HG03097 (cell line): ENCODE data around the gene LGALS1.
A peak's percentile ranks its signal among the peaks of the same experiment; 100 is the strongest.

Experiments
- ATAC-seq: cut with Tn5 transposase; IDR thresholded peaks from one replicate; pipeline ENCODE4 v1.9.1; 2021; ENCODE audit not compliant: unreplicated experiment, low FRiP score

LGALS1 gene

DNA sequence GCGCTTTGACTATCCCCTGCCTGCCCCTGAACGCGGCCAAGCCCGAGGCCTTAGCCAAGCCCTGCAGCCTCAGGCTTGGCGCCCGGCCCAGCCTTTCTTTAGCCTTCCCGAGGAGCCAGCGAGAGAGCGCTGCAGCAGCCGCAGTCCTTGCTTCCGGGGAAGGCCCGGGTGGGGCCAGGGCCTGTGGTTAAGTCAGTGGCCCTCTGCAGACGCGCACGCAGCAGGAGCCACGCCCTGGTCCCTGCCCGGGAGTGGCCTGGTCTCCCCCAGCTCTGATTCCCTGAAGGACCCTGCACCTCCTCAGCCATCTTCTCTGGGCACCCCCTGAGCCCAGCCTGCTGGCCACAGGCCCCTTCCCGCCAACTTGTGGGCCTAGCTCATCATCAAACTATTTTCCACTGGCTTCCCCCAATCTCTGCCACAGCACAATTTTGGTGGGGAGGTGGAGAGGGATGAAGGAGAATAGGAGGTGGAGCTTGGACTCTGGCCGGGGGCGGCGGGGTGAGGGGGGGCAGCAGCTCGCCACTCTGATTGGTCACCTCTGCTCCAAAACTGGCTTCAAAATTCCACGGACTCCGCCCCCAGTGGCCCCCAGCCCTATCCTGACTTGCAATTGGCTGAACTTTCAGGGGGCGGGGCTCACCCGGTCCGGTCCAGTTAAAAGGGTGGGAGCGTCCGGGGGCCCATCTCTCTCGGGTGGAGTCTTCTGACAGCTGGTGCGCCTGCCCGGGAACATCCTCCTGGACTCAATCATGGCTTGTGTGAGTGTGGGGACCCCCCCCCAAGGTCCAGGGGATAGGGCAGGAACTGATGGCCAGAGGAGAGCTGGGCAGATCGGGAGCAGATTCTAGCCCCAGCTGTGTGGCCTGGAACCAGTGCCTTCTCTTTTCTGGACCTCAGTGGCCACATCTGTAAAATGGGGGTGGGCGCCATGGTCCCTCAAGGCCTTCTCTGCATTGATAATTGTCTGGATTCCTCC, at the start of gene LGALS1:
Gene LGALS1, plus strand, starts transcription at position 686 of the 979 bp plus-strand sequence. Its CDS starts 67 bp downstream, at position 753.
- ATAC-seq = peak; percentile 31

DNA sequence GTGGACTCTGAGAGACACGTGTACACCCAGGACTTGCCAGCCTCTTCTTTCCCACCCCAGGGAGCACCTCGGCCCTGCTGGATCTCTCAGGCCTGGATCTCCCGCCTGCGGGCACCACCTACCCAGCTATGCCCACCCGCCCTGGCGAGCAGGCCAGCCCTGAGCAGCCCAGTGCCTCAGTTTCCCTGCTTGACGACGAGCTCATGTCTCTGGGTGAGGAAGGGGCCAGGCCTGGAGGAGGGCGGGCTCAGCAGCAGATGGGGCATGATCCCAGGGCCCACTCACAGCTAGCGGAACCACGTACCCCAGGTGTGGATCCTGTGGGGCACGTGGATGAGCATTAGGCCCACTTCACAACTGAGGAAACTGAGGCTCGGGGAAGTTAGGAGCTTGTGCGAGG, 49.7 kb upstream of the LGALS1 start:
- no peak for ATAC-seq

DNA sequence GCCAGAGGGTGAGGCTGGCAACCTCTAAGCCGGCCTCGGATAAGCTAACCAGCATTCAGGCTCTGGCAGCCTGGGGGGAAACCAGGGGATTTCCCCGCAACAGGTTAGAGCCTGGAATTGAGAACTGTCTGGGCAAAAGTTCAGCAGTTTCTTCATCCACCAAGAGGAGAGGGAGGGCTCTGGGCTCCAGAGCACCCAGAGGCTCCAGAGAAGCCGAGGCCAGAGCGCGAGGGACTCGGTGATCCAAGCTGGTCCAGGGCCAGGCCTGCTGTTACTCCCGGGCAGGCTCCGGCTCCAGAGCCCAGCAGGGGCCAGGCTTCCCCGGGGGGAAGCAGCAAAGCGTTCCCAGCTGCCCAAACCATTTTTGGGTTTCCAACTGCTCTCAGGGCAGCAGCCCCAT, 49.3 kb upstream of the LGALS1 start:
- no peak for ATAC-seq

DNA sequence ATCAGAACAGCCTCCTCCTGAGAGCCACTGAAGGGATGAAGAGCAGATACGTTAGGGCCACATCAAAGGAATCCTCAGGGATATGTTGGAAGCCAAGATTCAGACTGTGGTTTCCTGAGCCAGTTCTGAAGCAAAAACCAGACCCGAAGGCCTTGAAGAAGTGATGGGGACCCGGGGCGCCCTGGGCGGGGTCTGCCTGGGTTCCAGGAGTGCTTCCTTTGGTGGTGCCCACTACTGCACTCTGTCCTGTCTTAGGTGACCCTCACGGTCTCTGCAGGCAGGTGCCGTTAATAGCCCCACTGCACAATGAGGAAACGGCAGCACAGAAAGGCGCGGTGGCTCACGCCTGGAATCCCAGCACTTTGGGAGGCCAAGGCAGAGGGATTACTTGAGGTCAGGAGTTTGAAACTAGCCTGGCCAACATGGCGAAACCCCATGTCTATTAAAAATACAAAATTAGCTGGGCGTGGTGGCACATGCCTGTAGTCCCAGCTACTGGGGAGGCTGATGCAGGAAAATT, 48.8 kb upstream of the LGALS1 start:
- no peak for ATAC-seq

DNA sequence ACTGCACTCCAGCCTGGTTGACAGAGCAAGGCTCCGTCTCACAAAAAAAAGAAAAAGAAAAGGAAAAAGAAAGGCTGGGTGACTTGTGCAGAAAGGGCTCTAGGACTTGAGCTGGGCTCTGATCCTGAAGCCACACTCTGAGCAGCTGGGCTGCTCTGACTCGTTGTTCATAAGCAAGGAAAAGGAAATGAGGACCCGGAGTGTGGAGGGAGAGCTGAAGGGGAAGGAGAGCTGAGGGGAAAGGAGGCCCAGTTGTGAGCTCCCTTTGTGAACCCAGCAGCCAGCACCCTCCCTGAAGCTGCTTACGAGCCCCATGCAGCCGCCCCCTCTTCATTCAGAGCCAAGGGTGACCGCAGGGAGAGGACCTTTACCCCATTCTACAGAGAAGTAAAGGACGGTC, 48.3 kb upstream of the LGALS1 start:
- ATAC-seq = no peak

DNA sequence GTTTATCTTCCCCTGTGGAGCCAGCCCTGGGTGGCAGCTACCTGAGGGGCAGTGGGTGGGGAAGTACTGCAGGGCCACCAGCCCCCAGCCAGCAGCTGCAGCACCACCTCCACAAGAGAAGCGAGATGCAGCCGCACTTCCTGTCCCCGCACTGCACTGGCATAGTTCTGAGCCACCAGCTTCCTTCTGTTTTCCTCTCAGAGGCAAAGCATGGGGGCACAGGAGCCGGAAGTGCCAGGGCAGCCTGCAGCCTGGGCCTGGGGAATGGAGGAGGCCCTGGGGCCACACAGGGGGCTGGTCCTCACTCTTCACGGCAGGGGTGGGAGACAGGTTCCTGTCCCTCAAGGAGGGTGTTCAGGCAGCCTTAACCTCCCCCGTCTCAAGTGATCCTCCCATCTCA, 47.9 kb upstream of the LGALS1 start:
- ATAC-seq = no peak

DNA sequence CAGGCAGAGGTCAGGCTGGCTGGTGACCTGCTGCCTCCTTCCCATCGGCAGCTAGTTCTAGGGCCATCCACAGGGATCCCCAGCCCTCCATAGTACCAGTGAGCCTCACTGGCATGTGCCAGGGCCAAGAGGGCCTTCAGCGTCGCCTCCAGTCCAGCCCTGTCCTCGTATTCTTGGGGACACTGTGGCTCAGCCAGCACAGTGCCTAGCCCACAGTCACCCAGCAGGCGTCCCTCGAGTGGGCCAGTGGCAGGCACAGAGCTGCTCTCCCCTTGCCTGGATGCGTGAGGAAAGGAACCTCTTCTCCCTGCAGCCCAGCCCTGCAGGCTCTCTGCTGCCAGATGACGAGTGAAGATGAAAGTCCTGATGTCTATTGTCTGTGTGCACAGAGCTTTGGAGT, 46.6 kb upstream of the LGALS1 start:
- no peak for ATAC-seq

DNA sequence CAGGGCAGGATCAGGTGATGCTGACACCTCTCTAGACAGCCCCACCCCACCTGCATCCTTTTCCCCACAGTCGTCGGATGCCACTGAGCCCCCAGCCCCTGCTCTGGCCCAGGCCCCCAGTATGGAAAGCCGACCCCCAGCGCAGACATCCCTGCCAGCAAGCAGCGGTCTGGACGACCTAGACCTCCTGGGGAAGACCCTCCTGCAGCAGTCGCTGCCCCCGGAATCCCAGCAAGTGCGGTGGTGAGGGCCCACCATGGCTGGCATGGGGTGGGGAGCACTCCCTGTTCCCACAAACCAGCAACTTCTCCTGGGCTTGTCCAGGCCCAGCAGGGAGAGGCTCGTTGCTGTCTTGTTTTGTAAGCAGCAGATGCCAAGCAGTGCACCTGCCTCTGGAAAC, 45.5 kb upstream of the LGALS1 start:
- ATAC-seq = no peak

DNA sequence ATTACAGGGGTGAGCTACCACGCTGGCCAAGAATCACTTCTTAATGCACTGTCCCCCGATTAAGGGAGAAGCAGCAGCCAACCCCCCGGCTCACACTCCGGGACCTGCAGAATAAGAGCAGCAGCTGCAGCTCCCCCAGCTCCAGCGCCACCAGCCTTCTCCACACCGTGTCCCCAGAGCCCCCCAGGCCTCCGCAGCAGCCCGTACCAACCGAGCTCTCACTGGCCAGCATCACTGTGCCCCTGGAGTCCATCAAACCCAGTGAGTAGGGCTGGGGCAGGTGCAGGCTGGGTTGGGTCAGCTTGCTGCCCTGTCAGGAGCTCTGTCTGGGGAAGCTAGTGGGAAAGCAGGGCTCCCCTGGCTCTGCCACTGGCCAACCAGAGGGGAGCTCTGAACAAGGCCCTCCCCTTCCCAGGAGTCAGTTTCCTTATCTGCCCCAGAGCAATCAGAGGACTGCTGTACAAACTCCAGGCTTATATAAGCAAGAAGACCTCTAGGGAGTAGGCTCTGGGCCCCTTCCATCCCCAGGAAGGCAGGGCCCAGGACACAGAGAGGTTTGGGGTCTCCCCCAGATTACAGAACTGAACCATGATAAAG, 44.5 kb upstream of the LGALS1 start:
- ATAC-seq = no peak

DNA sequence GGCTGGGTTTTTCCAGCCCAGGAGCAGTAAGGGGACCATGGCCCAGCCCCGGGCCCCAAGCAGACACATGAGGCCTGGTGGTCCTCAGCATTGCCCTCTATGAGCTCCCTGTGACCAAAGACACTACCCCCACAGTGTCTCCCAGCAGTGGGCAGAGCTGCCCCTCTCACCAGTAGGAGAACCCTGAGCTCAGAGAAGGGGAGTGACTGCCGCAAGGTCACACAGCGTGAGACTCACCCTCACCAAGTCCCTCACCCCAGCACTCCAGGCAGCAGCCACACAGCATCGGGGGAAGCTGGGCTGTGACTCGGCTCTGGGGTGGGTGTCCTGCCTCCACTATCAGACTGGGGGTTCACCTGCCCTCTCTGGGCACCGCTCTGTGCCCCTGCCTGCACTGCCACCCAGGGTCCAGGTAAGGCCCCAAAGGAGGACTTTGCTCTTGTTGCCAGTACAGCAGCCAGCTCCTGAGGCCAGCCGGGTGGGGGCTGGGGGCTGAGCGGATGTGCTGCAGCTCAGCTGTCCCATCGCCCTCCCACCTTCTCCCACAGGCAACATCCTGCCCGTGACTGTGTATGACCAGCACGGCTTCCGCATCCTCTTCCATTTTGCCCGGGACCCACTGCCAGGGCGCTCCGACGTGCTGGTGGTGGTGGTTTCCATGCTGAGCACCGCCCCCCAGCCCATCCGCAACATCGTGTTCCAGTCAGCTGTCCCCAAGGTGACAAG, 43.8 kb upstream of the LGALS1 start:
- no peak for ATAC-seq

DNA sequence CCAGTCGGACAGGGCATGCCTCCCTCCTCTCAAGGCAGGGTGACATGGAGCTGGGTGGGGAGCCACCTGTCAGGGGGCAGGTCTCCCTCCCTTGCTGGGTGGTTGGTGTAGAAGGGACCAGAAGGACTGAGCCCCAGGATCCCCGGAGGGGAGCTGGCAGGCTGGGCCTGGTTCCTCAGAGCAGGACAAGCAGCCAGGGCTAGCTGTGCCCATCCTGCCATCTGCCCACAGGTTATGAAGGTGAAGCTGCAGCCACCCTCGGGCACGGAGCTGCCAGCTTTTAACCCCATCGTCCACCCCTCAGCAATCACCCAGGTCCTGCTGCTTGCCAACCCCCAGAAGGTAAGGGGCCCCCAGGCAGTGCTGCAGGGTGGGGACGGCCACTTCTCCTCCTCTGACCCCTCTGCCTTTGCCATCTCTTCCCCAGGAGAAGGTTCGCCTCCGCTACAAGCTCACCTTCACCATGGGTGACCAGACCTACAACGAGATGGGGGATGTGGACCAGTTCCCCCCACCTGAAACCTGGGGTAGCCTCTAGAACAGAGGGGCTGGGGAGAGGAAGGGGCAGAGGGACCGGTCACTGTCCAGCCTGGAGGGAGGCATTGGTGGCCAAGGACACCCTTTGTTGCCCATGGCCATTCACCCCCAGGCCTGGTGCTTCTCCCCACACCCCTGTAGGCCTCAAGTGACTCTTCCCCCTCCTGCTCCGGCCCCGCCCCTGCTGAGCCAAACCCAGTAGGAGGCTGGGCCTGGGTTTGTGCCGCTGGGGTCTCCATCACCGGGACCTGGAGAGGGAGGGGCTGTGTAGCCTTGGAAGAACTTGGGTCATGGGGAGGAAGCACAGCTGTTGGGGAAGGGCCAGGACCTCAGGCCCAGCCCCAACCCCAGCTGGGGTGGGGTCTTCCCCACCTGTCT, 43.0 kb upstream of the LGALS1 start:
- no peak for ATAC-seq

DNA sequence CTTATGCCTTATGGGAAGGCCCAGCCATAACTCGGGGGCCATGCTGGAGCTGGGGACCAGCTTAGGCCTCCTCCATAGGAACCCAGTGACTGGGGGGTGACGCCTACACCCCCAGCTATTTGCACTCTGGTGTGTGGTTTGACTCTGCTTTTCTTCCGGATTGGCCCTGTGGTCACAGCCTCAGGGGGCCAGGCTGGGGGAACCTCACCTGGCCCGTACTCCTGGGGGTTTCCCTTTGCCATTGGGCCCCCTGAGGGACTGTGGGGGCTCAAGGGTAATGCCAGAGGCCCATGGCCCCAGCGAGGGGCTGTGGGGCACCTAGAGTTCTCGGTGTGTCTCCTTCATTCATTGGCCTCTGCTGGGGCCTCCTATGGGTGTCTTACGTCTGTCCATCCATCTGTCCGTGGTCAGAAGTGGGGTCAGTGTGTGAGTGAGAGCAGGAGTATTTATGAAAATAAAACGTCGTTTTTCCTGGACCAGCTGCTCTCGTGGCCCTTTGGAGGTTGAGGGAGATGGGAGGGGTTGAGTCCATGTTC, 42.3 kb upstream of the LGALS1 start:
- peak; percentile 49 for ATAC-seq

DNA sequence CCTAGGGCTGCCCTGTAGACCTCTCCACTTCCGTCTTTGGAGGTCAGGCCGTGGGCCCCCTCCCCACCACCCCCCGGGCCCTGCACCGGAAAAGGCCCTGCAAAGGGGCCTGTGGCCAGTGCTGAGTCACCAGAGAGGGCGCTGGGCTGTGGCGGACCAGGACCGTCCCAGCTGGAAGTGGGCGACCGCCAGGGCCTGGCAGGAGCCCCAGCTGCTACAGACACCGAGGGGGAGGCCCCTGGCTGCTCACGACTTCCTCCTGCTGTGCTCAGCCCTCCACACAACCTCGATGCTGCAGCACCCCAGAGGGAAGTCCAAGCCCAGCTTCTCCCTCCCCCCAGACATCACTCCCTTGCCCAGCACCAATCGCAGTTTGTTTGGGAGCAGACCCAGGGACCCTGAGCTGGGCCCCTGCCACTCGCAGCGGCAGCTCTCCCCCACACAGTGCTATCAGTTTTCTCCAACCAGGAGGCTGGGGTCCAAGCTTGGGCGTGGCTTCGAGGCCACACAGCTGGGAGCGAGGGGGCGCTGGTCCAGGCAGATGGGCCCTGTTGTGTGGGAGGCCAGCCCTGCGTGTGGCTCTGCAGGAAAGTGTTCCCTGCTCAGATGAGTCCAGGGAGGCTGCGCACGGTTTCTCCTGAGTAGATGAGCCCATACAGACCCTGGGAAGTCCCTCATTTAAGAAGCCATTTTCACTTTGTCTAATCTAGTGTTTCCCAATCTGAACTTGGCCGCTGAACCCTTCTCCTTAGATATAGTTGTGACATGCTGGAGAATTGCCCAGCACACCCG, 41.6 kb upstream of the LGALS1 start:
- ATAC-seq = peak; percentile 45

DNA sequence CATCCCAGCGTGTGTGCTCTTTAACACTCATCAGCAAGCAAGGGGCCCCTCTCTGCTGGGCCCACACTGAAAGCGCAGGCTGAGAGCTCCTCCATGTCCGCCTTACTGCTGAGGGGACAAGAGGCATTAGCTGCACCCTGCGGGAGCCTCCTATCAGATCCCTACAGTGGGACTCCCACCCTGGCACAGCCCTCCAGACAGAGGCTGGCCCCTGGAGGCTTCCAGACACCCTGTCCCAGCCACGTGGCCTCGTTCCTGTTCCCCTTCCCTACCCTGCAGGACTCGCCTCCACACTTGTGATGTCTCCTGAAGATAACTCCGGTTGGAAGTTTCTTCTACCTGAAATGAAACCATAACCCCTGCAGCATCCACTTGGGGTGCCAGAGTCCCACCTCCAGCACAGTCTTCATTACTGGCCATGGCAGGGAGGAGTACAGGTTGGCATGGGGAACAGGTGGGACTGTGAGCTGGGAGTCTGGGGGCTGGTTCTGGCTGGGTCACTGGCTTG, 41.0 kb upstream of the LGALS1 start:
- ATAC-seq = no peak

DNA sequence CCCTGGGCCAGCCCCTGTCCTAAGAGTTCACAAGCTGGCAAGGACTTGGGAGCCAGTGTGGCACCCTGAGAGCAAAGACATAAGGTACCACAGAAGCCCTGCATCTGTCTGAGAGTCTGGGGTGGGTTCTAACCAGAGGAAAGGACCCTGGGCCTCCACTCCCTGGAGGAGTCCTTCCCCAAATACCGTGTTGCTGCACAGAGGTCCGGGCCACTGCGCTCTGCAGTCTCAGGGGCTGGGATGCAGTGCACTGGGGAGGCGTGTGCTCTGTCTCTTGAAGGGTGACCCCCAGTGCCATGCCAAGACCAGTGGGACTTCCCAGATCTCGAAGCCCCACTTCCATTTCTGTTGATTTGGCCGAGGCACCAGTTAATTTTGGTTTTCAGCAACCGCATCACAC, 40.3 kb upstream of the LGALS1 start:
- no peak for ATAC-seq

DNA sequence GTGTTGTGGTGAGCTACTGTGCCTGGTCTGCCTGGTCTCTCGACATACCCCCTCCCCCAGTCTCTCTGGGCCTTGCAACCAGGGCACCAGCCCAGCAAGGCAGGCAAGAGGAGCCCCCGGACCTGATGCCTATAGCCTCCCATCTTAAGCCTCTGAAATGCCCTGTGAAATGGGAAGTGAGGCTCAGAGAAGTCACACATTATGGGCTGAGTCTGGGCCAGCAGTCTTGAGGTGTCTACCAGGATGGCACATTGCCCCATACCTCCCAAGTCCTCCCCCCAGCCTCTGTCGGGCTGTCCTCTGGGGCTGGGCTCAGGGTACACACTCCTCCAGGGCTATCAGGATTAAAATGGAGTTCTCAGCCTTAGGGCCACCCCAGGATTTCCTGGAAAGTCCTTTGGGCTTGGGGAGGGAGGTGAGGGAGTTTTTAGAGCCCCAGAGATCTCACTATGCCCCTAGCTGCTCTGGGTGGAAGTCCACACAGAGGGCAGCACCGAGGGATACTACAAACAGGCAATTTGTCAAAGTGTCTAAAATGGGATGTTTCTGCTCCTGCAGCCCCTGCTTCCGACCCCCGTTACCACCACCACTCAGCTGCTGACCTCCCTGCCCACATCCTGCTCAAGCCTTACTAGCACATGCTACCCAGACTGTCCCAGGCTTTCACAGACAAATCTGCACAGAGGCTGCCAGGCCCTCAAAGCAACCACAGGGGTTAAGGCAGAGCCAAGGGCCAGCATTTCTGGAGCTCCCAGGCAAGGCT, 39.1 kb upstream of the LGALS1 start:
- no peak for ATAC-seq

DNA sequence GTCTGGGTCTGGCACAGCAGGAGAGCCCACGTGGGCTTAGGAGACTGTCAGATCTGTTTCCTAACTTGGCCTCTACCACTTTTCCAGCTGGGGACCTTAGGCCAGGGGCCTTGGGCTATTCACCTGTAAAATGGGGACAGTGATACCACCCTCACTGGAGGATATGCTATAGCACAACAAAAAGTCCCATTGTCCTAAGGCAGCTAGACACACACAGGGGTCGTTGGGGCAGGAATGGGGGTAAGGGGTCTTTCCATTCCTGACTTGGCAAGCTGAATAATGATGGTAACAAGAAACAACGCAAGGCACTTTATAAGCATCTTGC, 38.5 kb upstream of the LGALS1 start:
- no peak for ATAC-seq

DNA sequence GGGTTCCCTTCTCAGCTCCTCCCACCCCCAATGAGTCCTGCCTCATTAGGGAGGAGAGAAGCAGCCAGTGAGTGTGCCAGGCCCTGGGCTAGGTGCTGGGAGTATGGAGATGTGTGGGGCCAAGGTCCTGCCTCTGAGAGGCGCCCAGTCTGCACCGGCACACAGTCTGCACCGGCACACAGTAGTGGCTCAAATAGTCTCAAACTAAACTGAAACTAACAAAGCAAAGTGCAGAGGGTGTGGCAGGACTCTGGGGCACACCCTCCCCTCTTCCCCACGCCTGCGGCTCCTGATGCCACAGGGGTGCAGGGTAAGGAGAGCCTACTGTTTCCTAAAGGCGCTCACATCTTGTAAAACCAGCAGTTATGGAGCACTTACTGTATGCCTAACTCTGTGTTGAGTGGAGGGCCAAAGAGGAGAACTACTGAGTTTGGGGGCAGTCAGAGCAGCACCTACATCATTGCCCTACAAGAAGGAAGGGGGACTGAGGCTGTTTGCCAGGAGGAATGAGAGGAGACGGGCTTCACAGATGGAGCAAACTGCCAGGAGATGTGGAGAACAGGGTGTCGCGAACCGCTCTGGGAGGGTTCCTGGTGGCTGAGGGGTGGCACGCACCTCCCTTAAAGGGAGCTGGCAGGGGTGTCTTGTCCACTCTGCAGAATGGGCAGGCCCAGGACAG, 36.9 kb upstream of the LGALS1 start:
- ATAC-seq = no peak
